IMR-90 (cell line): ENCODE results near the gene ZC3H15. TPM values are rescaled to one million over a fixed set of nuclear protein-coding genes. Genes with fewer than 3 reads are reported as not detected.

Source experiments
- ATAC-seq: fragments of 200-7000 bp; cut with Tn5 transposase; 2 replicates; pipeline ENCODE4 v1.9.1; 2020; ENCODE audit warnings: low read depth, mild to moderate bottlenecking, moderate library complexity
- BruUV-seq: library from RNA; stranded (reverse); fragments of 400-500 nt; replicated peaks from 2 replicates; lab custom pipeline; 2021; lab: Mats Ljungman, UMichigan
- CTCF ChIA-PET: fragments of 300-600 bp; formaldehyde crosslinking; extraction: SDS; loops from one replicate; lab custom pipeline; 2021; ENCODE audit warnings: antibody characterized with exemption; lab: Yijun Ruan, JAX
- POLR2A ChIA-PET: fragments of 300-600 bp; sonication (Branson Sonifier 250); formaldehyde crosslinking; loops from one replicate; lab custom pipeline; 2022; ENCODE audit warnings: antibody characterized with exemption; ENCODE audit not compliant: unreplicated experiment; lab: Charles Lee
- DNase-seq: peaks from one replicate; pipeline ENCODE4 v3.0.0; 2013
- H2AFZ ChIP-seq: replicated peaks from 2 replicates; pipeline ENCODE3; 2013; ENCODE audit warnings: low read length, mild to moderate bottlenecking; ENCODE audit not compliant: poor library complexity
- H2AK5ac ChIP-seq: 2 replicates; pipeline ENCODE4 v1.6.1; 2013; ENCODE audit warnings: low read depth, low read length, inconsistent platforms
- H2AK9ac ChIP-seq: replicated peaks from 2 replicates; pipeline ENCODE3; 2013; ENCODE audit warnings: mild to moderate bottlenecking, low read depth, low read length, moderate library complexity; ENCODE audit not compliant: poor library complexity
- H2BK120ac ChIP-seq: 2 replicates; pipeline ENCODE4 v1.6.1; 2013; ENCODE audit warnings: low read depth, low read length, inconsistent platforms
- H2BK15ac ChIP-seq: 3 replicates; pipeline ENCODE4 v1.6.1; 2013; ENCODE audit warnings: low read depth, low read length, inconsistent platforms
- H2BK20ac ChIP-seq: 2 replicates; pipeline ENCODE4 v1.6.1; 2013; ENCODE audit warnings: low read depth, mild to moderate bottlenecking, inconsistent platforms, low read length, moderate library complexity
- H2BK5ac ChIP-seq: 2 replicates; pipeline ENCODE4 v1.6.1; 2013; ENCODE audit warnings: mild to moderate bottlenecking, low read depth, low read length, inconsistent platforms; ENCODE audit not compliant: poor library complexity, severe bottlenecking
- H3K14ac ChIP-seq: replicated peaks from 2 replicates; pipeline ENCODE4 v1.6.1; 2013; ENCODE audit warnings: low read depth, low read length, inconsistent platforms
- H3K18ac ChIP-seq: 2 replicates; pipeline ENCODE4 v1.6.1; 2013; ENCODE audit warnings: low read depth, low read length, control low read depth
- H3K23ac ChIP-seq: 2 replicates; pipeline ENCODE4 v1.6.1; 2013; ENCODE audit warnings: low read depth, low read length, inconsistent platforms
- H3K27ac ChIP-seq: 2 replicates; pipeline ENCODE4 v1.5.1; 2013; ENCODE audit warnings: mild to moderate bottlenecking, control low read depth, low read length; ENCODE audit not compliant: insufficient read depth
- H3K27me3 ChIP-seq: 2 replicates; pipeline ENCODE4 v1.6.1; 2013; ENCODE audit warnings: low read length; ENCODE audit not compliant: control insufficient read depth, insufficient read depth
- H3K36me3 ChIP-seq: 2 replicates; pipeline ENCODE4 v1.6.1; 2013; ENCODE audit warnings: low read length, mixed read lengths; ENCODE audit not compliant: control insufficient read depth, insufficient read depth
- H3K4ac ChIP-seq: 2 replicates; pipeline ENCODE4 v1.6.1; 2013; ENCODE audit warnings: low read depth, low read length, inconsistent platforms
- H3K4me1 ChIP-seq: 2 replicates; pipeline ENCODE4 v1.6.1; 2013; ENCODE audit warnings: low read length, mixed read lengths; ENCODE audit not compliant: control insufficient read depth, insufficient read depth
- H3K4me2 ChIP-seq: 2 replicates; pipeline ENCODE4 v1.6.1; 2013; ENCODE audit warnings: low read depth, mild to moderate bottlenecking, control low read depth, low read length, moderate library complexity
- H3K4me3 ChIP-seq: 2 replicates; pipeline ENCODE4 v1.5.1; 2013; ENCODE audit warnings: low read depth, mild to moderate bottlenecking, control low read depth, low read length, moderate library complexity; ENCODE audit not compliant: insufficient read depth
- H3K56ac ChIP-seq: 2 replicates; pipeline ENCODE4 v1.6.1; 2013; ENCODE audit warnings: low read length, inconsistent platforms; ENCODE audit not compliant: insufficient read depth; ENCODE audit errors: extremely low read depth
- H3K79me1 ChIP-seq, 2 experiments: 2 replicates each; pipeline ENCODE4 v1.6.1; 2013; ENCODE audit warnings: low read length in 2 of 2, inconsistent platforms in 1 of 2, low read depth in 1 of 2
- H3K9ac ChIP-seq: 2 replicates; pipeline ENCODE4 v1.6.1; 2013; ENCODE audit warnings: low read depth, low read length, control low read depth
- H3K9me1 ChIP-seq: 2 replicates; pipeline ENCODE4 v1.6.1; 2013; ENCODE audit warnings: low read length, inconsistent platforms; ENCODE audit not compliant: insufficient read depth
- H3K9me3 ChIP-seq: 2 replicates; pipeline ENCODE4 v1.6.1; 2013; ENCODE audit warnings: low read length; ENCODE audit not compliant: control insufficient read depth, insufficient read depth
- H4K20me1 ChIP-seq: 2 replicates; pipeline ENCODE4 v1.6.1; 2013; ENCODE audit warnings: low read length, inconsistent platforms; ENCODE audit not compliant: insufficient read depth
- H4K5ac ChIP-seq: 2 replicates; pipeline ENCODE4 v1.6.1; 2013; ENCODE audit warnings: mild to moderate bottlenecking, low read depth, low read length, control low read depth
- H4K8ac ChIP-seq, 2 experiments: 2 replicates each; pipeline ENCODE4 v1.6.1; 2013; ENCODE audit warnings: low read depth in 2 of 2, low read length in 2 of 2, control low read depth in 1 of 2, inconsistent platforms in 1 of 2
- H4K91ac ChIP-seq: 2 replicates; pipeline ENCODE4 v1.6.1; 2013; ENCODE audit warnings: low read depth, low read length, inconsistent platforms; ENCODE audit not compliant: insufficient read depth
- BHLHE40 ChIP-seq: fragments of 150-350 bp; IDR thresholded peaks from 2 replicates; pipeline ENCODE4 v1.6.1; 2016; ENCODE audit warnings: mild to moderate bottlenecking, low read depth, low read length
- CEBPB ChIP-seq: IDR thresholded peaks from 2 replicates; pipeline ENCODE4 v1.6.1; 2012; ENCODE audit warnings: low read depth, low read length, improper control_type of control experiment
- CHD1 ChIP-seq: IDR thresholded peaks from 2 replicates; pipeline ENCODE4 v1.6.1; 2012; ENCODE audit warnings: low read depth, low read length, improper control_type of control experiment
- CTCF ChIP-seq: conservative IDR thresholded peaks from 2 replicates; pipeline ENCODE4 v1.5.1; 2012; ENCODE audit warnings: mild to moderate bottlenecking, low read depth, low read length, improper control_type of control experiment
- ELK1 ChIP-seq: fragments of 150-350 bp; IDR thresholded peaks from 2 replicates; pipeline ENCODE4 v1.6.1; 2016; ENCODE audit warnings: low read depth, mild to moderate bottlenecking, low read length, moderate library complexity, borderline replicate concordance
- FOS ChIP-seq: fragments of 150-350 bp; IDR thresholded peaks from 2 replicates; pipeline ENCODE4 v1.6.1; 2016; ENCODE audit warnings: low read depth, low read length
- MAFK ChIP-seq: IDR thresholded peaks from 2 replicates; pipeline ENCODE4 v1.6.1; 2012; ENCODE audit warnings: low read depth, low read length, improper control_type of control experiment
- MAZ ChIP-seq: IDR thresholded peaks from 2 replicates; pipeline ENCODE4 v1.6.1; 2012; ENCODE audit warnings: low read depth, mild to moderate bottlenecking, low read length, improper control_type of control experiment, moderate library complexity, borderline replicate concordance
- MXI1 ChIP-seq: IDR thresholded peaks from 2 replicates; pipeline ENCODE4 v1.6.1; 2012; ENCODE audit warnings: low read depth, mild to moderate bottlenecking, low read length, moderate library complexity, borderline replicate concordance
- NFE2L2 ChIP-seq: fragments of 150-350 bp; IDR thresholded peaks from 2 replicates; pipeline ENCODE4 v1.6.1; 2016; ENCODE audit warnings: low read depth, mild to moderate bottlenecking, low read length
- POLR2A ChIP-seq: IDR thresholded peaks from 2 replicates; pipeline ENCODE4 v1.6.1; 2012; ENCODE audit warnings: mild to moderate bottlenecking, low read depth, low read length
- RAD21 ChIP-seq: IDR thresholded peaks from 2 replicates; pipeline ENCODE4 v1.6.1; 2012; ENCODE audit warnings: low read length, improper control_type of control experiment
- RCOR1 ChIP-seq: IDR thresholded peaks from 2 replicates; pipeline ENCODE4 v1.6.1; 2012; ENCODE audit warnings: mild to moderate bottlenecking, low read length, improper control_type of control experiment; ENCODE audit not compliant: insufficient replicate concordance
- RFX5 ChIP-seq: IDR thresholded peaks from 2 replicates; pipeline ENCODE4 v1.8.0; 2012; ENCODE audit warnings: low read depth, mild to moderate bottlenecking, low read length, moderate library complexity
- SMC3 ChIP-seq: fragments of 150-350 bp; IDR thresholded peaks from 2 replicates; pipeline ENCODE4 v1.6.1; 2016; ENCODE audit warnings: low read depth, mild to moderate bottlenecking, antibody characterized with exemption, low read length, moderate library complexity
- USF2 ChIP-seq: fragments of 150-350 bp; IDR thresholded peaks from 2 replicates; pipeline ENCODE4 v1.6.1; 2017; ENCODE audit warnings: mild to moderate bottlenecking, antibody characterized with exemption, low read length, low read depth
- WGBS, 2 experiments: methylation state at CpG; one replicate each; pipeline versions ENCODE4 v1.1.5 to v1.1.7; 2013; ENCODE audit warnings: missing lambda C conversion rate in 2 of 2; ENCODE audit not compliant: insufficient read length in 1 of 2; ENCODE audit errors: extremely low coverage in 2 of 2; 5-methylcytosine and 5-hydroxymethylcytosine counted together
- dilution Hi-C: fragments of 300-500 bp; cut with HindIII; formaldehyde crosslinking; loops from one replicate; pipeline ENCODE4 v1.14.3; 2018; ENCODE audit warnings: low sequenced_read_pairs; ENCODE audit not compliant: unreplicated experiment
- in situ Hi-C: fragments of 300-500 bp; cut with MboI; formaldehyde crosslinking; loops from 3 replicates; pipeline ENCODE4 v1.14.3; 2019; ENCODE audit warnings: low sequenced_read_pairs, inconsistent platforms, mixed read lengths
- intact Hi-C: fragments of 100-400 bp; cut with micrococcal nuclease; formaldehyde crosslinking; loops from 2 replicates; pipeline ENCODE4 v1.10.0; 2022
- polyA plus RNA-seq, 3 experiments: library from polyadenylated mRNA; depleted of rRNA; stranded (reverse); fragments of >200 nt; gene quantifications; 2 replicates each; pipeline ENCODE4 v1.2.3, GENCODE V29; 2012; ENCODE audit warnings: low replicate concordance in 1 of 3
- total RNA-seq: library from RNA; depleted of rRNA; stranded (reverse); fragments of >200 nt; gene quantifications from 2 replicates; pipeline ENCODE4 v1.2.3, GENCODE V29; 2012

The ZC3H15 gene
- total and polyA plus RNA-seq, 2 of the 4 experiments (the other 2 are of a cell fraction), result 22.9 to 47.4 TPM

- Histone ChIP-seq H2AFZ (no peak overlapping the region), H3K4me2 (no peak overlapping the region), H3K36me3 (no peaks in the 10 kb centered on the region), H3K4ac (no peak overlapping the region), H2AK5ac (no peak overlapping the region), H4K20me1 (no peaks in the 10 kb centered on the region), H2BK120ac (no peak overlapping the region), H3K79me1 (no peaks in the 10 kb centered on the region), H2BK15ac (no peak overlapping the region), H4K5ac (no peak overlapping the region), H3K18ac (no peak overlapping the region), H2BK5ac (no peak overlapping the region), H4K91ac (no peak overlapping the region), H4K8ac (no peak overlapping the region), H3K4me1 (no peaks in the 10 kb centered on the region; the same call in 1 of the 2 replicates), H2BK20ac (no peak overlapping the region), H3K23ac (no peak overlapping the region), H3K14ac (no peak overlapping the region), H3K27ac (no peak overlapping the region), H3K9ac (no peak overlapping the region), H3K27me3 (no peaks in the 10 kb centered on the region), H2AK9ac (no peak overlapping the region), H3K9me3 (no peaks in the 10 kb centered on the region), H3K9me1 (no peaks in the 10 kb centered on the region), H3K4me3 (no peak overlapping the region), H3K56ac (no peak overlapping the region)
- intact Hi-C loops, result no loop called here
- no peak for TF ChIP-seq USF2
- TF ChIP-seq NFE2L2, result no peak
- no peak for TF ChIP-seq FOS
- no peak for TF ChIP-seq CTCF
- no peak for TF ChIP-seq RCOR1
- no peak for TF ChIP-seq RFX5
- TF ChIP-seq MXI1, result no peak
- TF ChIP-seq SMC3, result no peak
- TF ChIP-seq RAD21, result no peak
- TF ChIP-seq MAZ, result no peak
- no peak for TF ChIP-seq POLR2A
- TF ChIP-seq CEBPB, result no peak
- no peak for TF ChIP-seq MAFK
- no peak for TF ChIP-seq BHLHE40
- no peak for TF ChIP-seq CHD1
- no peak for TF ChIP-seq ELK1
- dilution Hi-C loops, result no loop called here
- ATAC-seq (peak; percentile 72), DNase-seq (peak; percentile 46)
- ChIA-PET CTCF (interaction anchor here (0.6 kb wide), 1 partner anchor 64 kb away, joined by 3 read pairs; no protein-coding TSS in a partner anchor), POLR2A (no interaction called here)
- WGBS, 2 experiments, result no CpG with 5 or more reads among the region's 2 CpGs
- in situ Hi-C loops, result no loop called here
- BruUV-seq, result no TSS peak
These were observed 72.6 kb downstream of the ZC3H15 start for GRCh38 chr2:186558512-186559276.
